ENCODE data around the gene SLC18B1.

The SLC18B1 gene

GRCh38 chr6:132797951-132798868 is at the start of gene SLC18B1:
Gene SLC18B1, minus strand, starts transcription at chr6:132798637. Its CDS starts 181 bp downstream, at chr6:132798456.
- DNase-seq (ENCODE audit: extremely low read depth in 1 of 2, low read depth in 1 of 2), result peak in 1 of 2 donors; percentile 40

- no peak for DNase-seq (ENCODE audit: extremely low read depth in 1 of 2, low read depth in 1 of 2)
These were observed 45.0 kb upstream of the SLC18B1 start for GRCh38 chr6:132843316-132844035.

- no peak for DNase-seq (ENCODE audit: extremely low read depth in 1 of 2, low read depth in 1 of 2)
These were observed 43.5 kb upstream of the SLC18B1 start for GRCh38 chr6:132841966-132842365.

DNA sequence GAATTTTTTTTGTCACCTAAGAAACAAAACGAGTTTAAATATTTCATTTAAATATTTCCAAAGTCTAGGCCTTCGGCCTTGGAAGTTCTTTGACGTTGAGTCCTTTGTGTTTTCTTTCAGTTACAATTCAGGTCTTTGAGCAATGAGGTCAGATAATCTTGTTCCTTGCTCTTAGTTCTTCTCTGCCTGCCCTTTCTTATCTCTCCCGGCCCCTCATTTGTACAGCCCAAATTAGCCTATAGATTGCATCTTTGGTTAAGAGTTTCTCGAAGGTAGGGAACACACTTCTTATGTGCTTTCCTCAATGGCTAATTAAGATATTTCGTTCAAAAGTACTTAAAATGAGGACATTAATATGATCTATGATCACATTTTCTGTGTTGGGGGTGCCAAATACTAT is 34.5 kb upstream of the SLC18B1 start:
- DNase-seq (ENCODE audit: extremely low read depth in 1 of 2, low read depth in 1 of 2), result no peak

DNA sequence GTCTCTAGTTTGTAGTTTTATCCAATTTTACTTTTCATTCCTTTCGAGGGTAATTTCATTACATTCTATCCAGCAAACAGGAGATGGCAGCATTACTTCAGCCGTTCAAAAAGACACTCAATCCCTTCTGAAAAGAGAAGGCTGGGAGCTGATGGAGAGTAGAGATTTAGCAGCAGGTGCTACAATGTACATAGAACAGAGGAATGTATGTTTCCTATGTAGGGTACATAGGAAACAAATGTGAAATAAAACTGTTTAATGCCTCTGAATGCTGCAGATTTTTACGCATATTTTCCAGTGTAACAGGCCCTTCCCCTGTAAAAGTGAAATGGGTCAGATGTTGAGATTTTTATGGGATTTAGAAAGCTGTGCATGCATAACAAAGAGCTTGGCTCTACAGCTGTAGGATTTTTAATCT is 31.9 kb upstream of the SLC18B1 start:
- DNase-seq (ENCODE audit: extremely low read depth in 1 of 2, low read depth in 1 of 2), result no peak

GRCh38 chr6:132820629-132821381 is 22.4 kb upstream of the SLC18B1 start:
- no peak for DNase-seq (ENCODE audit: extremely low read depth in 1 of 2, low read depth in 1 of 2)

- no peak for DNase-seq (ENCODE audit: extremely low read depth in 1 of 2, low read depth in 1 of 2)
These were observed 21.1 kb upstream of the SLC18B1 start for GRCh38 chr6:132819405-132820161.

DNA sequence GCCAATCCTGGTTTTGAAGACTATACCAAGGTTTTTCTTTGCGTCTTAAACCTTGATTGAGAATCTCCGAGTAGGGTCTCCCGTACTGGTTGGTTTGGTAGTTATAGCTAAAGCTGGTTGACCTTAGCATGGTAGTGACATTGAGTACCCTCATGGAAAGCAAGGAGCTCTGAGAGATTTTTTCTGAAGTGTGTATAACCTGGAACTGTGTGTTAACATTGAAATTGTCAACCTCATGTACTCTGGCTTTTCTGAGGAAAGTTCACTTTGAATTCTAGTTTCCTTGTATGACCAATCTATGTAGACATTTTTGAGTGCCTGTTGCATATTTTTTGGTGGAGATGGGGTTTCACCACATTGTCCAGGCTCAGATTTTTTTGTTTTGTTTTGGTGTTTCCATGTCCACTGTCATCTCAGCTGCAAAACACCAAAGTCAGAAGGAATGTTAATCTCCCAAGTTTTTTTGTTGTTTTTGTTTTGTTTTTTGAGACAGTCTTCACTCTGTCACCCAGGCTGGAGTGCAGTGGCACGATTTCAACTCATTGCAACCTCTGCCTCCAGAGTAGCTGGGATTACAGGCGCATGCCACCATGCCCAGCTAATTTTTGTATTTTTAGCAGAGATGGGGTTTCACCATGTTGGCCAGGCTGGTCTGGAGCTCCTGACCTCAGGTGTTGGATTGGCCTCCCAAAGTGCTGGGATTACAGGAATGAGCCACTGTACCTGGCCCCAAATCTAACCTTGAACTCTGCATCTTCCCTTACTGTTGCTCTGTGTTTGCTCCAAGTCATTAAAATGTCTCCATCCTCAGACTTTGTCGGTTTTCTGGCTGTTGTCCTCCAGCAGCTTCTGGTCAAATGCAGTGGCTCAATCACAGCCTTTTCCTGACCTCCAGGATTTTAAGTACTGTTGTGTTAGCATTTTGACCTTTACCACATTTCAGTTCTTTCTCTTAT is 20.2 kb upstream of the SLC18B1 start:
- DNase-seq (ENCODE audit: extremely low read depth in 1 of 2, low read depth in 1 of 2), result no peak

- no peak for DNase-seq (ENCODE audit: extremely low read depth in 1 of 2, low read depth in 1 of 2)
These were observed 19.3 kb upstream of the SLC18B1 start for GRCh38 chr6:132817554-132818403.

DNA sequence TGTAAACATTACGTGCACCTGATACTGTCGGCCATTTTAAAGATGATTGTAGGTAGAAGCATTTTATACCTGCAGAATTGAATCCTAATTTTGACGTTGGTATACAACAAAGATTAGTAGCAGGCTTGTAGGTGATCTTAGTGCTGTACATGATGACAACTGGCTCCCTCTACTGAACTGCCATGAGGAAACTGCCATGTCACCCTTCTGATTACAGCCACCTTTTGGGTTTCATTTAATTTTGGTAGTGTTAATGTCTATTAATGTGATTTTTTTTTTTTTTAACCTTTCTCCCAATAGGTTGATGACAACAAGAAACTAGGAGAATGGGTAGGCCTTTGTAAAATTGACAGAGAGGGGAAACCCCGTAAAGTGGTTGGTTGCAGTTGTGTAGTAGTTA is 18.2 kb upstream of the SLC18B1 start:
- DNase-seq (ENCODE audit: extremely low read depth in 1 of 2, low read depth in 1 of 2), result no peak

DNA sequence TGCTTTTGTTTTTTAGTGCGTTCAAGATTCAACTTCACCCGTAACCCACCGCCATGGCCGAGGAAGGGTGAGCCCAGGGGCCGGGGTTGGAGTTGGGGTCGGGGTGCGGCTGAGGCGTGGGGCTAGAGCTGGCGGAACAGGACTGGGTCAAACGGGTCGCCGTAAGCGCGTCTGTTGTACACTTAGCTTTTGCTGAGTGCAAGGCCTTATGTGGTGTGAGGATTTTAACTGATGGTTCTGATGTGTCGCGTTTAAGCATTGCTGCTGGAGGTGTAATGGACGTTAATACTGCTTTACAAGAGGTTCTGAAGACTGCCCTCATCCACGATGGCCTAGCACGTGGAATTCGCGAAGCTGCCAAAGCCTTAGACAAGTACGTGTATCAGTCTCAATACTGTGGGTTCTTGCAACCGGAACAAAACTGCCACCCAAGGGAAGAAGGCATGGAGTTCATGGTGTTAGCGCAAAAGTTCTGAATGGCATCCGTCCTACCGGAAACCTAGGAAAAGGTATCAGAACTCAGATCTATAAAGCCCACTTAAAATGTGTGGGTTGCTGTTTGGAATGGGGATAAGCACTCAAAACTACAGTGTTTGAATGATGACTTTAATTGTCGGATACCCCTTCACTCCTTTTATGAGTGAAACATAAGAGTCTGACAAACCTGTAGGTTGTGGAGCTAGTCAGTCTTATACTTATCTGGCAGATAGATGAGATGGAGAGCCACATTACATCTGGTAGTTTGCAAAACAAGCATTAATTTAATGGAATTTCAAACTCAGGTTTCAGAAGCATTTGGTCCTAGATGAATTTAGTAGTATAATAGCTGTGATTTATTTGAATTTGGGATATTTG is 16.5 kb upstream of the SLC18B1 start:
- no peak for DNase-seq (ENCODE audit: extremely low read depth in 1 of 2, low read depth in 1 of 2)

DNA sequence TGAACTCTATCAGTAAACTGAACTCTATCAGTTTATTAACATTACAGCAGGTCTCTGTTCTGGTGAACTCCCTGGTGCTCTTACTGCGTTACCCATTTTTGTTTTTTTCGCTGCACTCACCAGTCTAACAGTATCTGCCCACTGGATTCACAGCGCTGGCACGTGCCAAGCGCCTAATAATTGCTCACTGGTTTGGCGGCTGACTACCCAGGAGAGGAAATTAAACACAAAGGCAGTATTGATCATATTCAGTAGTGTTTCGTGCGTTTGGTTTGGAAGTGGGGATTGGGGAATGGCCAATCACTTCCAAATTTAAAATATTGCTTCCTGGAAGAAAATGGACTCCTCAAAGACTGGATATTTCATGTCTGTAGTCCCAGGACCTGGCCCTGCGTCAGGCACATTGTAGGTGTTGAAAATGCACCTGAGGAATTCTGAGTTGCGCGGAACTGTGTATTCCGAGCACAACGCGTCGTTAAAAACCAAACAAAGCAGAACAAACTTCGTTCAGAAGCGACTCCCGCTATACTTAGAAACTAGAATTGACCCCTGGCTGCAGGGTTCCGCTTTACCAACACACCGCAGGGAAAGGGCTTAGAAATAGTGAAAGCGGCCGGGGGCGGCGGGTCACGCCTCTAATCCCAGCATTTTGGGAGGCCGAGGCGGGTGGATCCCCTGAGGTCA is 14.9 kb upstream of the SLC18B1 start:
- no peak for DNase-seq (ENCODE audit: extremely low read depth in 1 of 2, low read depth in 1 of 2)

- DNase-seq (ENCODE audit: extremely low read depth in 1 of 2, low read depth in 1 of 2), result no peak
These were observed 14.3 kb upstream of the SLC18B1 start for GRCh38 chr6:132812756-132813172.

DNA sequence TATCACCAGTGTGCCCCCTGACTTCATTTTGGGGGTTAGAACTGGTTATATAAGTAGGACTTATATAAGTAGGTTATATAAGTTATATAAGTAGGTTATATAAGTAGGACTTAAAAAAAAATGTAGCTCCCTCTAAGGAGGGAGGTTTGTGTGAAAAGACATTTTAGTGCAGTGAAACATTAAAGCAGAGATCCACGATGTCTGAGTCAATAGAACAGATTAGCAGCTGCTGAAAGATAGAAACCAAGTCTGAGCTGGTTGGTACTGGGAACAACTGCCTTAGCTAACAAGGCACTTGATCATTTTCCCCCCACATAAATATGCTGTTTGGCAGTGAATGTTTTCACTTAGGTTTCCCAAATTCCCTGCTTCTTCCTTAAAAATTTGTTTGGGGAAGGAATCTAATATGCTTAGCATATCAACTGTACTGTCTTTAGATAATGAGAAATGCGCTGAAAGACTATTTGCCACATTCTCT is 13.9 kb upstream of the SLC18B1 start:
- no peak for DNase-seq (ENCODE audit: extremely low read depth in 1 of 2, low read depth in 1 of 2)

- no peak for DNase-seq (ENCODE audit: extremely low read depth in 1 of 2, low read depth in 1 of 2)
These were observed 12.8 kb upstream of the SLC18B1 start for GRCh38 chr6:132811276-132811675.

DNA sequence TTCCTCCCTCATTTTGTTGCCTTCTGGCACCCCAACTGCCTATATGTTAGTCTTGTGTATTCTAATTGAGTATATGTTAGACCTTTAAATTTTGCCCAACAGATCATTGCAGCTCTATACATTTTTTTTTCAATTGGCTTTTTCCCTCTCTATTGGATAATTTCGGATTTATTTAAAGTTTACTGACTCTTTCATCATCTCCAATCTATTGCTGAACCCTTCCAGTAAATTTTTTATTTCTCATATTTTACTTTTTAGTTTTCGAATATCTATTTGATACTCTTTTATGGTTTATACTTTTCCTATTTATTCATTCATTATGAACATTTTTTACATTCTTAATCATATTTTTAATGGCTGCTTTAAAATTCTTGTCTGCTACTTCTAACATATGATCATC is 7.1 kb upstream of the SLC18B1 start:
- no peak for DNase-seq (ENCODE audit: extremely low read depth in 1 of 2, low read depth in 1 of 2)

GRCh38 chr6:132804251-132804650 is 5.8 kb upstream of the SLC18B1 start:
- no peak for DNase-seq (ENCODE audit: extremely low read depth in 1 of 2, low read depth in 1 of 2)

Measured in activated CD8-positive, alpha-beta memory T cell treated with anti-CD3 and anti-CD28 coated beads for 1 hour (primary cell).